ENCODE measurements around the gene RPAP3.

RPAP3 gene, protein sequence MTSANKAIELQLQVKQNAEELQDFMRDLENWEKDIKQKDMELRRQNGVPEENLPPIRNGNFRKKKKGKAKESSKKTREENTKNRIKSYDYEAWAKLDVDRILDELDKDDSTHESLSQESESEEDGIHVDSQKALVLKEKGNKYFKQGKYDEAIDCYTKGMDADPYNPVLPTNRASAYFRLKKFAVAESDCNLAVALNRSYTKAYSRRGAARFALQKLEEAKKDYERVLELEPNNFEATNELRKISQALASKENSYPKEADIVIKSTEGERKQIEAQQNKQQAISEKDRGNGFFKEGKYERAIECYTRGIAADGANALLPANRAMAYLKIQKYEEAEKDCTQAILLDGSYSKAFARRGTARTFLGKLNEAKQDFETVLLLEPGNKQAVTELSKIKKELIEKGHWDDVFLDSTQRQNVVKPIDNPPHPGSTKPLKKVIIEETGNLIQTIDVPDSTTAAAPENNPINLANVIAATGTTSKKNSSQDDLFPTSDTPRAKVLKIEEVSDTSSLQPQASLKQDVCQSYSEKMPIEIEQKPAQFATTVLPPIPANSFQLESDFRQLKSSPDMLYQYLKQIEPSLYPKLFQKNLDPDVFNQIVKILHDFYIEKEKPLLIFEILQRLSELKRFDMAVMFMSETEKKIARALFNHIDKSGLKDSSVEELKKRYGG

DNA sequence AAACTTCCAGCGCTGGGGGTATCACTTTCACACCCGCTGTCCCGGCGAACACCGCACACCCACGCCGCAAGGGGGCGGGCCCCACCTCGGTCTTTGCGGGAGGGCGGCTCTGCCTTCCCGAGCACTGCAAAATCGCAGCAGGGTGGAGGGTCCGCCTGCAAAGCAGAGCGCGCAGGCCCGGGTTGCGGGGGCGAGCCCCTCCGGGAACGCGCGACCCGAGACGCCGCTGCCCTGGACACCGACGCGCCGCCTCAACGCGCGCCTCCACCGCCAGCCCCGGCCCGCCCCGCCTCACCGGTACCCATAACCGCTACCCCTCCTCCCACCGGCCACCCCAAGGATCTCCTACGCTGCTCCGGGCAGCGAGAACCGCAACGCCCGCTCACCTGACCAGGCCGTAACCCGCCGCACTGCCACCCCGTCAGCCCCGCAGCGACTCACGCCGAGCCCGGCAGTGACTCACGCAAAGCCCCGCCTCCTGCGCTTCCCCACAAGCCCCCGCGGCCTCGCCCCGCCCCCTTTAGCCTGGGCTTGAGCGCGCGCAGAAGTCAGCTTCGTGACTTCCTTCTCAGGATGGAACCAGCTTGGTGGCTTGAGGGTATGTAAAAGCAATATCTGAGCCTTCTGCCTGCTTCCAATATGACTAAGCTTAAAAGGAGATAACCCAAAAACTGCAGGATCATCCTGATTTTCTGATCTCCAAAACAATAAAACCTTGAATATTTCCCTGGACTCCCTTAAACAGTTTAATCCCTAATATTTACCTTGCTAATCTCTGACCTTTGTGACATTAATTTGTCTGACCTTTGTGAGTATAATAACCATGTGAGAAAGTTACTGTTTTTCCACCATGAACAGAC is at the start of gene RPAP3:
Gene RPAP3 (minus strand): TSS at position 465 of the 860 bp plus-strand sequence. CDS start 3,190 bp downstream, outside the sequence.
- DNase-seq (ENCODE audit: low read depth) = peak; percentile 94

DNA sequence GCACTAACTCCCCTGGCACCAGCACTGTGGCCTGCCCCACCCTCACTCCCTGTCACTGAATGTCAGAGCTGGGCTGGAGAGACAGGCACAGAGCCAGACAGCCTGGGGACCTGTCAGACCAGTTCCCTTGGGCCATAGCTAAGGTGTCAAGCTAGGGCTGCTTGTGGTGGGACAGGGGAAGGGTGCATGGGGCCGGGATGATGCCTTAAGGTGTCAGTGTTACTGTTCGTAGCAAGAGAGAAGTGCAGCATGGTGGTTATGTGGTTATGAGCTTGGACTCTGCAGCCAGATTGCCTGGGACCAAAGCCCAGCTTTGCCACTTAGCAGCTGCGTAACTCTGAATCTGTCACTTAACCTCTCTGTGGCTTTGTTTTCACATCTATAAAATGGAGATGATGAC is 49.1 kb upstream of the RPAP3 start:
- DNase-seq (ENCODE audit: low read depth) = no peak

DNA sequence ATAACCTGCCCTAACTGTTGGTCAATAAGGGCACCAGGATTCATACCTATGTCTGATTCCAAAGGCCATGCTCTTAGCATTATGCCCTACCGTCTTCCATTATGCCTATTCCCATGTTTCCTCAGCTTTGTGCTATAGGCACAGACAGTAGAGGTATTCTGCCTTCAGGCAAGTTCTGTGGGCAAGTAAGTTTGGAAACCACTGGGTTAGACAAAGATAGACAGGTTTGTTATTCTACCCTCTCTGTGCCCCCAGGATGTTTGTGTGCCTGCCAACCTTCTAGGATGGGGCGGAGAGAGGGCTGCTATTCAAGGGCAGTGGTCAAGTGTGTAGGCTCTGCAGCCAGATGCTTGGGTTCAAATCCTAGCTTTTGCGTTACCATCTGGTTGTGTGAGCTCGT is 48.3 kb upstream of the RPAP3 start:
- DNase-seq (ENCODE audit: low read depth) = no peak

DNA sequence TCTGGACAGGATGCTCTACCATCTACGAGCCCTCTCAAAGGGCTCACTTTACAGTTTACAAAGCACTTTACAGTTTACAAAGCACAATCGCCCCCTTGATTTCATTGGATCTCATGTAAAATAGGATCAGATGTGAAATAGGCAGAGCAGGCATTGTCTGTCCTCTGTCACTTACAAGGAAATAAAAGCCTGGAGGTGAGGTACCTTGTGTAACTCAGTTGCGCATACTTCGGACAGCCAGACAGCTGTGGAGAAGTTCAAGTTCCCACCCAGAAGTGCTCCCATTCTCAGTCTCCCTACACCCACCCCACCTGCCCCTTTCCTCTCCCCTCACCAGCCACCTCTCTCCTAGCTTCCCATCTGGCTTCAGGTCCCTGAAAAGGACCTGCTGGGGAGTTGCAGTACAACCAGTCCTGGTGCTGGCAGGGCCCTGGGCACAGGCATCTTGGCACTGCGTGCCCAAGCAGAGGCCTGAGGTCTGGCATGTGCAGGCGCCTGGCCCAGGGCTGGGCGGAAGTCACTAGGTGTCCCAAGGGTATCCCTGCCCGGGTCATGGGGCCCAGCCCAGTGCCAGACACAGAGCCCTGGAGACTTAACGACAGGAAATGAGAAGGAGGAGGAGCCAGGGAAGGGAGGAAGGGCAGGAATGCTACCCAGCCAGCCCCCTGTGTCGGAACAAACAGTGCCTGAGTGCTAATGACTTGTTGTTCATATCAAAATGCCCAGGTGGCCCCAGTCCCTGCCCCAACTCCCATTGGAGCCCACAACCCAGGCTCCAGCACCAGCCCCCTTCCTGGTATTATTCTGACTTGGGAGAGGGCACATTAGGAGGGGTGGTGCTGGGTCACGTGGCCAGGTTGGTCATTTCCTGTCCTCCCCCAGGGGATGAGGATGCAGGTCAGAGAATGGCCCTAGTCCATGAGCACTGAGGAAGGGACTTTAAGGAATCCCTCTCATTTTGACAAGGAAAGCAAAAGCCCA is 47.5 kb upstream of the RPAP3 start:
- no peak for DNase-seq (ENCODE audit: low read depth)

DNA sequence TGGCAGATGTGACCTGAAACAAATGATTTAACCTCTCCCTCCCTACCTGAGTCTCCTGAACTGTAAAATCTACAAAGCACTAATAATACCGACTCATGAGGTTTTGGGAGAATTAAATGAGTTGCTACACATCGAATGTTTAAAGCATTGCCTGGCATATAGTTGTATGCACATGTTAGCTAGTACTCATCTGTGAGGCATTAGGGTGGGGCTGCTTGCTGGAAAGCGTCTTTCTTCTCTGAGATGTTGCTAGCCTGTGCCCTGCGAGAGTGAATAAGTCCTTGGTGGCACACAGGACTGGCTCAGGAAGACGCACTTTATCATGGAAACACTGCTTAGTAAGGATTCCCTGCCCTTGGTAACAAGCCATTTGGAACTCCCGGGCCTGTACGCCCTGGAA is 46.7 kb upstream of the RPAP3 start:
- no peak for DNase-seq (ENCODE audit: low read depth)

DNA sequence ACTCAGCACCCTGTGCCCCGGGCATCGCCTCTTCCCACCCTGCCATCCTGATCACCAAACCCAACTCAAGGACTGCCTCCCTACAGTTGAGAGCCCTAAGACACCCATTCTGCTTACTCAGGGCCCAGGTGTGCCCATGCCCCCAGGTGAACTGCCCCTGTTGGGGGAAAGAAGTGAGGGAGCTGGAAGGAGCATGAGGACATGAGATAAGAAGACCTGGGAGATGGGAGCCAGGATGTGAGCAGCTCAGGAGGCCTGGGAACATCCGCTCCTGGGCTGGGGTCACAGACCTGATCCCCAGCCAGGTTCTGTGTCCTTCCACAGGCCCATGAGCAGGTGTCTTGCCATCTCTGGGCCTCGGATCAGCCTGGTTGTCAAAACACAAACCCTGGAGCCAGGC is 46.3 kb upstream of the RPAP3 start:
- DNase-seq (ENCODE audit: low read depth) = no peak

DNA sequence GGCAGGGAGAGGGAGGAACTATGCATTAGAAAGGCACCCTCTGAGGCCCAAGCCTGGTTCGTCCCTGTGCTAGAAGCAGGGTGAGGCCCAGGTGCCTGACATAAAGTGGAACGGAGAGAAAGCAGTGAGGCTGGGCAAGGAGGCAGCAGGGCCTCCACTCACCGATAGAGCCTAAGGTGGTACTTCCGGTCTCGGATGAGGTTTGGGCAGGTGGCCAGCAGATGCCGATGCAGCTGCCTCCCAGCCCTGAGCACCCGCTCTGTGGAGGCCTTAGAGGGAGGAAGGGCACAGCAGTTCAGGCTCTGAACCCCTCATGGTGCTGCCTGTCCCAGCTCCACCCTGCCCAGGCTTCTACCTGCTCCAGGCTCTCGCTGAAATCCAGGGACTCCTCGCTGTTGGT is 45.7 kb upstream of the RPAP3 start:
- no peak for DNase-seq (ENCODE audit: low read depth)

DNA sequence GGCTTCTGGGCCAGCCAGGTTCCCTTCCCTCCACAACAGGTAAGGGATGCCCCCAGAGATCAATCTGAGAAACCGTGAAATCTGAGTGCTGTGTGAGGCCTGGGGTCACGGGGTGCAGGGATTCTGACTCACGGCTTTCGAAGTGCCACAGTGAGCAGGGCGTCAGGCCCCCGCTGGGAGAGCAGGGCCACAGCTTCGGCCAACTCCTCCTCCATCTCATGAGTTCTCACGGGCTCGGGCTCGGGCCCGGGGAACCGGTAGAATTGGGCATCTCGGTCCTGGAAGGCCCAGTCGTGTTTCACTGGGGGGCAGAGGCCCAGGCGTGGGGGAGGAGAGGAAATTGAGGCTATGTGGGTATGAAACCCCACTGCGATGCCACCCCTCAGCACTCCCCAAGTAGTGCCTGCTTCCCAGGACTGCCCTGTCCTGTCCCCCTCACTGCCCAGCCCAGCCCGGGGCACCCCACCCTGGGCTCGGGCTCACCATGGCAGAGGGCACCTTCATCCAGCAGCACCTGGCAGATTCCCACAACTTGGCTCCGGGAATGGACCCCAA is 45.2 kb upstream of the RPAP3 start:
- DNase-seq (ENCODE audit: low read depth) = no peak

DNA sequence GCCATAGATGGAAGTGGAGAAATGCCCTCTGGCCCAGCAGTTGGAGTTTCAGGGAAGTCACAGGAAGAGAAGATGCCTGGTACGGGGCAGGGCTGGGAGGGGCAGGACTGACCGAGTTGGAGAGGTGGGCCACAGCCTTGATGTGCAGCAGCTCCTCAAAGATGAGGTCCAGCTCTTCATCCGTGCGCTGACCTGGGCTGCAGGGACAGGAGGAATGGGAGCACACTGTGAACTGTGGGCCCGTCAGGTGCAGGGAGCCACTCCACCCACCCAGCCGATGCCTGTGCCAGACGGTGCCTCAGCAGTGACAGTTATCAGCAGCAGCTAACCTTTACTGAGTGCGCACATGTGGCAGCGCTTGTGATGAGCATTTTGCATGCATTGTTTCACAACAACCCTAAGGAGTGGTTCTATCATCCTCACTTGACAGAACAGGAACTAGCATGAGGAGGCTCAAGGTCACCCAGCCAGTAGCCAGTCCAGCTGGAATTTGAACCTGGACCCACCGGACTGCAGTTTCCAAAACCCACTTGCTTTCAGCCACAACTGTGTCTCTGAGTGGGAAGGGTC is 44.5 kb upstream of the RPAP3 start:
- no peak for DNase-seq (ENCODE audit: low read depth)

DNA sequence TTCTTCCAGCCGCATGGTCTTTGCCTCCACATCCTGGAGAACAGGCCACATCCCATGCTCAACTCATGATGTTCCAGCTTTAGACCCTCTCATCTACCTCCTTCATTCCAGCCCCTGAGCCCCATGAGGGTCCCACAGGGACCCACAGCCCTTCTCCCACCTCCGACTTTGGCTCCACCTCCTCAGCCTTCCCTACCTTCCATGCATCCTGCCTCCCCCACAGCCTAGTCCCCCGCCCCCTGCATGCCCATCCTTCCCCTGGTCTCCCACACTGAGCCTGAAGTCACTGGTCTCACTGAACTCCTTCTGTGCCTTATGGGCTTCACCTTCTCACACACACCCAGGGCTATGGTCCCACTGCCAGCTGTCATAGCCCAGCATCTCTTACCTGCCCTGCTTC is 43.1 kb upstream of the RPAP3 start:
- no peak for DNase-seq (ENCODE audit: low read depth)

DNA sequence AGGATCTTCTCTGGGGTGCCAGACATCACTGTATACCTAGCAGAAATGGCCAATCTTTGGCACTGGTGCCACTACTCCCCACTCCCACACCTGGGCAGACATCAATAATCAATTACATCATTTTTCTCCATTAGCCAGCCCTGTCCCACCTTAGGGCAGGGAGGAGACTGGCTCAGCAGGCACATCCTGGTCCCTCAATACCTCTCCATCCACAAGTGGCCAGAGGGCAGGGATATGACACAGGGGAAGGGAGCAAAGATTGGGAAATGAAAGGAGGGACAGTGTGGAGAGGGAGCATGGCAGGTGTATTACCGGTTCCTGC is 42.6 kb upstream of the RPAP3 start:
- DNase-seq (ENCODE audit: low read depth) = no peak

DNA sequence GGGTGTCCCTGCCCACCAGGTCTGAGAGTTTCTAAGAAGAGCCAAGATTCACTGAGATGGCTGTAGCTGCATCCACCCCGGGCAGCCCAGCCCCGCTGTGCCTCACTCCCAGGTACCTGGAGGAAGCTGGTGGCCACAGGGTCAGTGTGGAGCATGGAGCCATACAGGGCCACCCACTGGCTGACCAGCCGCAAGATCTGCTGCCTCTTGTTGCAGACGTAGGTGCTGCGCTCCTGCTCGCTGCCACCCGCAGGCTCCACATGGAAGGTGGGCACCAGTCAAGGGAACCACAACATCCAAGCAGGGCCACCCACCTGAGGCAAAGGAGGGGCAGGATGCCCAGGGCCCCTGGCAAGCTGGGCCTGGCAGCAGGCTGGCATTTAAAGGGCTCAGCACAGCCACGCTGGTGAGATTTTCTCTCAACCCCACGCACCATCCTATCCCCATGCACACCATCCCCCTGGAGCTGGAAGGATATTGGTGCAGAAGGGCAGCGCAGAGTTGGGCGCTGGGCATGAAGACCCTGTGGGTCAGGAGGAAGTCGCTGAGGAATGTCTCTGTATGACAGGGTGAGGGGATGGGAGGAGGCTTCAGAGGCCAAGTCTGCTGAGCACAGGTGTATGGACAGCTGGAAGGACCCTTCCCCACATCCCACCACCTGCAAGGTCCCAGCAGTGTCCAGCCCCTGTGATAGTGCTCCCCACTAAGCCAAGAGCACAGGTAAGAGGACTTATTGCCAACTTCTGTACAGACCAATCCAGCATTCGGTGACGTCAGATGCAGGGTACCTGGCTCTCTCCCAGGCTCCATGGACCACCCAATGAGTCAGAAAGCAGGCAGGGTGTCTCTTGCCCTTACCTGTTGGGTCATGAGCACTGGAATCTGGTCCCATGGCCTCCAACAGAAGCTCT is 42.0 kb upstream of the RPAP3 start:
- no peak for DNase-seq (ENCODE audit: low read depth)

DNA sequence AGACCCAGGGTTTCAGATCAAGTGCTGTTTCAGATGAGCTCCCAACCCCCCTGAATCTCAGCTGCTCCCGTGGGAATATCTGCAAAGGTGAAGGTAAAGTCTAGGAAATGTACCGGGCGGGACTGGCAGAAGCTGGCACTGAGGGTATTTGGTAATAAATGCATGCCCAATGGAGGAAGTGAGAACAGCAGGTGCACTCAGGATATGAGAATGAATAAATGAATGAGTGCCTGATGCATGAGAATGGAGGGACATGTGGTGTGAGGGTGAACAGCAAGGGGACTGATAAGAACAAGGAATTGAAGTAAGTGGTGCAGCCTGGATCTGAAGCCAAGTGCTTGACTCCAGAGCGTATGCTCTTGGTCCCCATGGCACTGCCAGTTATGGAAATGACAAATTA is 41.3 kb upstream of the RPAP3 start:
- DNase-seq (ENCODE audit: low read depth) = no peak

DNA sequence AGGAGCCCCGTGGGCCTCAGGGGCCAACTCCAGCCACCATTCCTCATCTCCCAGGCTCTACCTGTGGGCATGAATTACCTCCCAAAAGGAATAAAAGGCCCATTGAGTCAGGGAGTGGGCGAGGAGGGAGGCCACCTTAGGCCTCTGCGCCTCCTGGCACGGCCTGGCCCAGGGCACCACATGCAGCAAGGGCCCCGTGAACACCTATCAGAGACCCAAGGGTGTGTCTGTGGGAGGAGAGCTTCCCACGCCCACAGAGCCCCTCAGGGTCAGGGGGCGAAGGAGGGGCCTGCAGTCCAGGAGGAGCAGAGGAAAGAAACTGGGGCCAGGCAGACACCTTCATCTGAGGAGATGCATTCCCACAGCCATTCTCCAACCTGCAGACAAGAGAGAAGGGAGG is 40.7 kb upstream of the RPAP3 start:
- DNase-seq (ENCODE audit: low read depth) = no peak

DNA sequence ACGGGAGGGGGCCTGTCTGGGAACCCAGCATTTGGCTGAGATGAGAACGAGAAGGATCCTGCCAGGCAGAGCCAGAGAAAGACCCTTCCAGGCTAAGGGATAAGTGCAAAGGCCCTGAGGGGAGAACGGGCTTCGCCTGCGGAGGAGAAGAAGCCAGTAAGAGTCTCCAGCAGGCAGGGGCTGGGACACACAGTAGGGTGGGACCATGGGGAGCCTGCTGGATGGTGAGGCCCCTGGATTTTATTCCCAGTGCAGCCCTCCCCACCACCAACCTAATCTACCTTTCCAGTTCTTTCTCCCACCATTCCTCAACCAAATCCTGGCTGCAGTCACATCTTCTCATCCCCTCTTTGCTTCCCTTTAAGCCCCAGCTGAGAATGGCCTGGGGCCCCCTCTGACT is 40.2 kb upstream of the RPAP3 start:
- no peak for DNase-seq (ENCODE audit: low read depth)

DNA sequence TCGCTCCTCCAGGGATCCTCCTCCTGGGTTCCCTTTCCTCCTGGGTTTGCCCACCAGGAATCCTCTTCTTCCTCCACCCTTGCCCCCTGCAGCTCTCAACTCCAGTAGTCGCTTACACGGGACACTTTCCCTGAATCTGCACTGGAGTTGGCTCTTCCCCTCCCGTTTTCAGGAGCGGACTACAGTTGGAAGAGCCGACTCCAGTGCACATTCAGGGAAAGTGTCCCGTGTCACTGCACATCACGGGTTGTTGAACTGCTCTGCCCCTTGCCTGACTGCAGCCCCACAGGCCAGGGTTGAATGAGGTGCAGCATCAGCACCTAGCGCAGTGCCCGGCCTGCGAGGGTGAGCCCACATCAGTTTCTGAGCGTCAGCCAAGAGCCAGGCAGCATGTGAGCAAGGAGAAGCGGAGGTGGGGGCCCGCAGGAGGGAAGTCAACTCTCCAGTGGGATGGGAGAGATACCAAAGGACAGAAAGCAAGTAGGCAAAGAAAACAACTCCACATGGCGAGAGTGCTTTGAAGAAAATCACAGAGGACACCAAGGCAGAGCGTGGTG is 39.7 kb upstream of the RPAP3 start:
- no peak for DNase-seq (ENCODE audit: low read depth)

DNA sequence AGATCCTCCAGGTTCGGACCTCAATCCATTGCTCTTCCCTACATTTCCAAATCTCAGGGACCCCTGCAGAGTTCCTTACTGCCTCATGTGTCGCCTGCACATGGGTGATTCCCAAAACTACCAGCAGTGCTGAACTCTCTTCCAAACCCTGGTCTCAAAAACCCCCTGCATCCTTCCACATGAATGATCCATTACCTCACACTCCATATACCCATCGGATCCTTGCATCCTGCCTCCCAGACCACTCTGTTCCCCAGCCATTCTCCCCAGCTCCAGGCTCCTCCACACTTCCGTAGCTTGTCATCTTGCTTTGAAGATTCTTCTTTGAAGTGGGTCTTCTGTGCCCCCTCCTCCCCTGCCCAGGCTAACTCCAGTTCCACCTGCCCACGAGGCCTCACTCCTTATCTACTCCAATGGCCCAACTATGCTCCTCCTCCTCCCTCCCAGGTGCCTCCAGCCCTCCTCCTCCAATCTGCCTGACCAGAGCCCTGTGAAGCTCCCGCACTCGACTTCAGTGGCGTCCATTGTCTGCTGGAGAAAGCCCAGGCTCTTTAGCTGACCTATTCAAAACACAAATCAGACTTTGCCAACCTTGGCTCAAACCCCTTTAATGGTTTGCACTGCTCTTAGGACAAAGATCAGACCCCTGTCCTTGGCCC is 39.1 kb upstream of the RPAP3 start:
- DNase-seq (ENCODE audit: low read depth) = no peak

DNA sequence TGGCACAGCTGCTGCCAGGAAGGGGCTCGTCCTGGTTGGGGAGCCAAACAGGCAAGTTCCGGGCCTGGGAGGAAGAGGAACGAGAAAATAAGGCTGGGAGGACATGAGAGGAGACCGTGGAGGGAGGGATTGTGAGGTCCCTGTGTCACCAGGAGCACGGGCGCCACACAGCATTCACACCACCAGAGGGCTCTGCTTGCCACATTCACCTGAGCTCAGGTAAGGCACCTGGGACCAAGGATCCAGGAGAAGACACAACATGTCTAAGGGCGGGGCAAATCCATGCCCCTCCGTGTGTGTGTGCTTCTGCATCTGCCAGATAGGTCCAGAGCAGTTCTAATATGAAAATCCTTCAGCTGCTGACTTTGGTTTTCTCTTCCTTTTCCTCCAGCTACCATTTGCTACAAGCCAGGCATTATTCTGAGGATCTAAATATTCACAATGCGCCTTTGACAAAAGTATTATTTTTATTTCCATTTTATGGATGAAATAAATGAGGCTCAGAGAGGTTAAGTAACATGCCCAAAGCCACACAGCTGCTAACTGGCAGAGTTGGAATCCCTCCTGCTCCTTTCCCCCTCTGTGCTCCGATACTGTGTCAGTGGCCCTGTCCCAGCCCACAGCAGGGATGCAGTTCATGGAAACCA is 38.3 kb upstream of the RPAP3 start:
- peak; percentile 32 for DNase-seq (ENCODE audit: low read depth)
